NCI-H748 (cell line): ENCODE data around the gene MIEN1.
"Not testable (repeated sequence)": the region's sequence is repeated elsewhere in the genome, so short reads cannot be mapped to it uniquely, and the experiment has no call there.

Source experiments
- DNase-seq: peaks from one replicate; lab custom pipeline; 2025; ENCODE audit not compliant: unreplicated experiment; lab: John Stamatoyannopoulos, UW

MIEN1 gene

DNA sequence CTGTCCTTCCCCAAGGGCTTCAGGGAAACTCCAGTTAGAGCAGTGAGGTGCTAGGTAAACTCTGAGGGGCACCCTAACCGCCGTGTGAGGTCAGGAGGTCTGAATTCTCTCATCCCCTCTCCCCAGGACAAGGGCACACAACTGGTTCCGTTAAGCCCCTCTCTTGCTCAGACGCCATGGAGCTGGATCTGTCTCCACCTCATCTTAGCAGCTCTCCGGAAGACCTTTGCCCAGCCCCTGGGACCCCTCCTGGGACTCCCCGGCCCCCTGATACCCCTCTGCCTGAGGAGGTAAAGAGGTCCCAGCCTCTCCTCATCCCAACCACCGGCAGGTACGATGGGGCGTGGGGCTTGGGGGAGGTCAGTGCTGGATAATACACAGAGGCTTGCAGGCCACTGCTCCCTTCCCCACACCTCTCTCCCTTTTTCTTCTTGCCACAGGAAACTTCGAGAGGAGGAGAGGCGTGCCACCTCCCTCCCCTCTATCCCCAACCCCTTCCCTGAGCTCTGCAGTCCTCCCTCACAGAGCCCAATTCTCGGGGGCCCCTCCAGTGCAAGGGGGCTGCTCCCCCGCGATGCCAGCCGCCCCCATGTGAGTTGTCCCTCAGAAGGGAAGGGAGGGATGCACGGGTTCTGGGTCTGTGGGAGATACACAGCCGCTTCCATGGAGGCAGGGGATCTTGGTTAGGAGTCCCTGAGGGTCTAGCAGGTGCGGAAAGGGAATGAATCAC, 12.0 kb upstream of the MIEN1 start:
- DNase-seq = no peak

DNA sequence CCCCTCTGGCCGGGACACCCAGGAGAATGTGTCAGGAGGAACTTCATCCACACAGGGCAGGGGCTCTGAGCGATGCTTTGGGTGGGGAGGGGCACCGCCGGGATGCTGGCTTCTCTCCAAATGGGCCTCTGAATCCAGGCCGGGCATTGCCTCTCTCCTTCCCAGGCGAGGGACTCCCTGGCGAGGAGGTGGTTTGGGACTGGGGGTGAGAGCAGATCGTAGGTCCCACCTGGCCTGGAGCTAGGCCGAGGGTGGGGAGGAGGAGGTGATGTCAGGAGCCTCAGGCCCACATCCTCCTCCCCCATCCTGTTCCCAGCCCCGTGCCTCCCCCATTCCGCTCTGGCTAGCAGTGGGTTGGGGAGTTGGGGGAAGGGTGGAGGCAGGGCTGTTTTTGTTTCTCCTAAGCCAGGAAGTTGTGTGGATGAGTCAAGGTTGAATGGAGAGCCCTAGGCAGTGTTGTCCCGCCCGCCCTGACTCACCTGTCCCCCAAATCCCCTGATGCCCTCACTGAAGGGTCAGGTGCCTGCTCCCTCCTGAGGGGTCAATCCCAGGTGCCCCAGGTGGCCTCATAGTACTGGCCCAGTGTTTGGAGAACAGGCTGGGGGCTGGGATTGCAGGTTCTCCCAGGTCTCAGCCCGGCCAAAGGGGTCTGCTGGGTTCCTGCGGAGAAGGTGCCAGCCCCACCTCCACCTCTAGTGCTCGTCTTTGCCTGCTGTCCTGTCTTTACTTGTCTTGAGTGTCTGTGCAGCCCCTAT, 10.2 kb upstream of the MIEN1 start:
- DNase-seq = no peak

DNA sequence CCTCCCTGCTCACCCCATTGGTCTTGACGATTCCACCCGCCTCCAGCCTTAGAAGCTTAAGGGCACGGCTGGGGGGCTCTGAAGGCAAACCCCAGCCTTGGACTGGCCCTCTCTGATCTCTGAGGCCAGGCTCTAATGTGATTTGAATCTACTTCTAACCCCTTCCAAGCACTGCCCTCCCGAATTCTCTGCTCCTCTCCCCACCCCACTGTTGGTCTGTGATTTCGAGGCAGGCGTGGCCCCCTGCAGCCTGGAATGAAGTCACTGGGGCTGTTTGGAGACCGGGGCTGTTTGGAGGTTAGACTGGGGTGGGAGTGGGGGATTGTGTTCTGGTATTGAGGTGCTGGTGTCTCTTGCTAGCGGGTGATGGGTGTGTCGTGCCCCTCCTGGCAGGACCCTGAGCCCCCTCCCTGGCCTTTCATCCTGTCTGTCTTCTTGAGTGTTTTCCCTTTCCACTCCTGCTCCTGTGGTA, 9.6 kb upstream of the MIEN1 start:
- peak; percentile 43 for DNase-seq

DNA sequence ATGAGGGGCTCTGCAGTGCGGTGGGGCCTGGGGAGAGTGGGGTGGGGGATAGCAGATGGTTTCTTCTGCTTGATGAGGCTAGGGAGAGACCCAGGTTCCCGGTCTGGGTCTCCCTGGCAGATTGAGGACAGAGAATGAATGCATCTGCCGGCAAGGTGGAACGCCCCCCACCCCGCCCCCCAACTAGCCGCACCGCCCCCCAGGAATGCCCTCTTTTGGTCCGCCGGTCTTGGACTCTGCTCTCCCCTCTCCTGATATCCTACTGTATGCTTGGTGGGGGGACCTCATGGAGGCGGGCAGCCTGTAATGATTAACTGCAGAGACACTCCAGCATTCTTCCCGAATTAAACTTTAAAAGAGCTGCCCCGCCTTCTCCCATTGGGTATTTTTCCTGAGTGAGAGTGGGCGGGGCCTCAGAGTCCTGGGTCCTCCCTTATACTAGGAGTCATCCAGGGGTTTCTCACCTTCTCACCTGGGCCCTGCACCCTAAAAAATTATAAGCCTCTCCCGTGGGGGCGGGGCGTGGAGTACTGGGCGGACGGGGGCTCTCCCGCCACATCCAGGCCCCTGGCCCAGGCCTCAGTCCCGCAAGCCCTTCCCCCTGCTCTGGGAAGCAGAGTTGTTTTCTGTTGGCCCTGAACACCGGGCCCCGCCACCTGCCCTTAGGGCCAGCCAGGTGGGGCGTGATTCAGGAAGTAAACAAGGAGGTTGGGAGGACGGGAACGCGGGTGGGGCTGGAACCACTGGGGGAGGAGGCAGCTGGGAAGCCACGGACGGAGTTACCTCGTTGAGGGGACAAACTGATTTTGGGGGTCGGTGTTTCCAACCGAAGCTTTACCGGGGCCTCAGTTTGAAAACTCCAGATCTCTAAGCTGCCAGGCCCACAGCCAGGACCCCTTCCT, 8.9 kb upstream of the MIEN1 start:
- peak; percentile 84 for DNase-seq

DNA sequence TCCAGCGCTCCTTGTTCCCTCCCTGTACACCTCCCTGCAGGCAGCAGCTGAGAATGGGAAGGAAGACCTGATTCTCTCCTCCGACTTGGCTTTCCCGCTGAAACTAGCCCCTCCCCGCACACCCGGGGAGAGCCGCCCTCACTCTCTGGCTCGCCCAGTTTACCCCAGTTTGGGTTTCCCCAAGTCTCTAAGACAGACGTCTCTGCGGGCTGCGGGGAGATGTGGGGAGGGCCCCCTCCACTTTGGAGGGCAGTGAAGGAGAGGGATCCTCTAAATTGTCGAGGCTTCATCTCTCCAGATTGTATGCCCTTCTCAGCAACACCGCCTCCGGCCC, 8.2 kb upstream of the MIEN1 start:
- peak; percentile 80 for DNase-seq

DNA sequence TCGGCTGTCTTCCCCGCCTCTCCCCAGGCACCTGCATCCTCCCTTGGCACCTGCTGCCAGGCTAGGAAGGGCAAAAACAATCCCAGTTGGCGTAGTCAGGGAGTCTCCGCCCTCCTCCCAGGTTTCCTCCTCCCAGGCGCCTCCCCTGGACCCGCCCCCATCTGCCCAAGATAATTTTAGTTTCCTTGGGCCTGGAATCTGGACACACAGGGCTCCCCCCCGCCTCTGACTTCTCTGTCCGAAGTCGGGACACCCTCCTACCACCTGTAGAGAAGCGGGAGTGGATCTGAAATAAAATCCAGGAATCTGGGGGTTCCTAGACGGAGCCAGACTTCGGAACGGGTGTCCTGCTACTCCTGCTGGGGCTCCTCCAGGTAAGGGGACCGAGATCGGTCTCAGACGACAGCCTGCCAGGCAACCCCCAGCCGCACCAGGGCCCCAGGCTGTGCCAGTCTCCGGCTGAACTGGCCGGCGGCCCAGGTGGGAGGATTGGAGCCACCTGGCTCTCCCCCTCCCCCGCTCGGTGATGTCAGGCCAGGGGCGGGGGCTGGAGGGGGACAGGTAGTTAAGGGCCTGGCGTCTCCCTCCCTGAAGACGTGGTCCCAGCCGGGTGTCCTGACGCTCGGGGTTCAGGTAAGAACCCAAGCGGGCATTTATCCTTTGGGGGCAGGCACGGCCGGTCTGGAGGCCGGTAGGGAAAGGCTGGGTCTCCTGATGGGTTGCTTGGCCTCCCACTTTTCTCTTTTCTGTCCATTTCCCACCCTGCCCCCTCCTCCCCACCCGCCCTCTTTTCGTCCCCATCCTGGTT, 7.6 kb upstream of the MIEN1 start, which contains the start of gene GRB7:
GRB7 (plus strand) TSS at position 179 of the 808 bp plus-strand sequence. CDS start 4,364 bp downstream, outside the sequence.
- DNase-seq = peak; percentile 89

DNA sequence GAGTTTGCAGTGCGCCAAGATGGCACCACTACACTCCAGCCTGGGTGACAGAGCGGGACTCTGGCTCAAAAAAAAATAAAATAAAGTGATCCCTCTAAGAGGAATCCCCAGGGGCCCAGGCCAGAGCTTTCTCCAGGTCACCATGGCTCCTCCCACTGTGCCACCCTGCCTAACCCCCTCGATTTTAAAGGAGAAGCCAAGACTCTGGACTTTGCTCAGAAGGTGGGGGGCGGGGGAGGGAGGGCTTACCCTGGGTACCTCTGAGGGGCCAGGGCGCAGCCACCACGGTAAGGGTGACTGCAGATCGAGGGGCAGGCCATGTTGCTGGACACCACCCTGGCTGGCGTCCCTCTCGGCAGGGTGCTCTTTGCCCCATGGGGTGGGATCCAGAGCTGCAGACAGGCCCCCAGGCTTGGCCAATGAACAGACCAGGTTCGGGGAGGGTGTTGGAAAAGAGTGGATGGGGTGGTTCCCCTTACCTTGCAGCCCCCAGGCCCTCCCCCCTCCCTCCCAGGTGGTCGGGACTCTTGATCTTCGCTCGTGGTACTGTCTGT, 7.0 kb upstream of the MIEN1 start:
- no peak for DNase-seq

DNA sequence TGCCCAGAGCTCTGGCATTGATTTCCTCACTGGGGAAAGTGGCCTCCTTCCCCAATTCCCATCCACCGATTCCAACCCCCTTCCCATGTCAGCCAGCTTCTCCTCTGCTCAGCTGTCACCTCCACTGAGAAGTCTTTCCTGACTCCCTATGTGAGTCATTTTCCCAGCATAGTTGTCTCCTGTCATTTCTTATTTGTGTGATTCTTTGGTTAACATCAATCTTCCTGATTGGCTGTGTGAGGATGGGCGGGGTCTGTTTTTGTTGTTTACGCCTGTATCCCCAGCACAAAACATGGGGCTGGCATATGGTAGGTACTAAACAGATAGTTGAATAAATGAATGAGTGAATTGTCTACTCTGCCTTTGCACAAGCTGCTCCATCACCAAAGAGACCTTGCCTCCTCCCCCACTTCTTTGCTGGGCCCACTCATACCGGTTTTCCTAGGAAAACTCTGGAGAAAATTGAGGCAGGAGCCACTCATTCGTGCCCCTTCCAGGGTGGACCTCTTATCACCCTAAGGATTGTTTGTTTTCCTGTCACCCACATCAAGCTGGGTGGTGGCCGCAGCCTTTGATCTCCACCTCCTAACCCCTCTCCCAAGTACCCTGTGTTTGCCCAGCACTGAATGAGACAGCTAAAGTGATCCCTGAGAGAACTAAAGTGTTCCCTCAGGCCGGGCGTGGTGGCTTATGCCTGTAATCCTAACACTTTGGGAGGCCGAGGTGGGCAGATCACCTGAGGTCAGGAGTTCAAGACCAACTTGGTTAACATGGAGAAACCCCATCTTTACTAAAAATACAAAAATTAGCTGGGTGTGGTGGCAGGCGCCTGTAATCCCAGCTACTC, 6.2 kb upstream of the MIEN1 start:
- DNase-seq = no peak

DNA sequence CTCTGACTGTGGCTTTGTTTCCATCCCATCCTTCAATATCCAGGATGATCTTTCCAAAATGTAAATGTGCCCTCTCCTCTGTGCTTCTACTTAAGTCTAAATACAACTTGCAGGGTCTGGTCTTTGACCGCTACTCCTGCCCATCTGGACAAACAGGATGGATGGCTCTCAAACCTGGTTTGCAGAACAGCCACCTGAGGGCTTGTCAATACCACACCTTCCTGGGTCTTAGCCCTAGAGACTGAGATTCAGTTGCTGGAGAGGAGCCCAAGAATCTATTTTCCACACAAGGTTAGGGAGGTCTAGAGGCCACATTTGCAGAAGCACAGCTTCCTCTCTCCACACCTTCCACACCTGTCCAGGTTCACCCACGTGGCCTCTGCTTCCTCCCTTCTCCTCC, 5.5 kb upstream of the MIEN1 start:
- no peak for DNase-seq

DNA sequence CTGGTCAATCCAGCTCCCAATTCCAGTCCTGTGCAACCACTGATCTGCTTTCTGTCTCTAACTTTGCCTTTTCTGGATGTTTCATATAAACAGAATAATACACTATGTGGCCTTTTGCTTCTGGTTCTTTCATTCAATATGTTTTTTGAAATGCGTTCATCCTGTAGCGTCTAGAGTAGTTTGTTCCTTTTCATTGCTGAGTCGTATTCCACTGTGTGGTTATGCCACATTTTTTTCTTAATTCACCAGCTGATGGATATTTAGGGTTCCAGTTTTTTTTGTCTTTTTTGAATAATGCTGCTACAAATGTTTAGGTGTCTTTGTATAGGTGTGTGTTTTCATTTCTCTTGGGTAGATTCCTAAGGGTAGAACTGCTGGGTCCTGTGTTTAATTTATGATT, 2.3 kb upstream of the MIEN1 start:
- DNase-seq = no peak

DNA sequence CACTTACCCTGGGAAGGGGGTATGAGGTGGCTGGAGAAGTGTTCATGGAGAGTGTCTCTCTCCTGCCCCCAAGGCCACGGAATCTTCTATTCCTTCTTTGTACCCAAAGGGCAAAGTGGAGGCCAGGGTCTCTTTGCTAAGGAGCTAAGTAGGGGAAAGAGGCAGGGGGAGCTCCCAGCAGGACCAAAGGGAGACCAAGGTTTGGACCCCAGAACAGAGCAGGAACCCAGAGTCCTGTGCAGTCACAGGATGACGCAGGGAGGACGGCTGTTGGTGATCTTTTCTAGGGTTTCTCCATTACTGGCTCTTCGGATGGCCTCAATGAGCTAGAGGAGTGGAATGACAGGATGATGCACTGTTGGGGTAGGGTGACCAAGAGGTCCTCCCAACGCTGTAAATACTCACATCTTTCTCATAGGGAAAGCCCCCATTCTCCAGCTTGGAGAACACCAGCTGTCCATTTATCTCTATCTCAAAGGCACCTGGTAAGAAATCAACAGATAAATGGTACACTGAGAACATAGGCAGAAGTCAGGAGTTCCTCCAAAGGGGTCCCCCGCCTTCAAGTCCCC, 966 bp downstream of the MIEN1 start:
- no peak for DNase-seq

DNA sequence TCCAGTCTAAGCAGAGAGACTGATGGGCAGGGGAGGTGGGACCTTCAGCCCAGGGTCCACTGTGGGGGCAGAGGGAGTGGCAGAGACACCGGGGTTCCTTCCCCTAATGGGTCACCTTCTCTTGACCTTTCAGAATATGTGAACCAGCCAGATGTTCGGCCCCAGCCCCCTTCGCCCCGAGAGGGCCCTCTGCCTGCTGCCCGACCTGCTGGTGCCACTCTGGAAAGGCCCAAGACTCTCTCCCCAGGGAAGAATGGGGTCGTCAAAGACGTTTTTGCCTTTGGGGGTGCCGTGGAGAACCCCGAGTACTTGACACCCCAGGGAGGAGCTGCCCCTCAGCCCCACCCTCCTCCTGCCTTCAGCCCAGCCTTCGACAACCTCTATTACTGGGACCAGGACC, 2.8 kb downstream of the MIEN1 start:
- DNase-seq = no peak

DNA sequence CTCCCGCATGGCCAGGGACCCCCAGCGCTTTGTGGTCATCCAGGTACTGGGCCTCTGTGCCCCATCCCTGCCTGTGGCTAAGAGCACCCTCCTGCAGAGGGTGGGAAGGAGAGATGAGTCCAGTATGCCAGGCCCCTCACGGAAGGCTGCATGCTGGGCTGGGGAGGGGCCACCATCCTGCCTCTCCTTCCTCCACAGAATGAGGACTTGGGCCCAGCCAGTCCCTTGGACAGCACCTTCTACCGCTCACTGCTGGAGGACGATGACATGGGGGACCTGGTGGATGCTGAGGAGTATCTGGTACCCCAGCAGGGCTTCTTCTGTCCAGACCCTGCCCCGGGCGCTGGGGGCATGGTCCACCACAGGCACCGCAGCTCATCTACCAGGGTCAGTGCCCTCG, 3.7 kb downstream of the MIEN1 start:
- no peak for DNase-seq

DNA sequence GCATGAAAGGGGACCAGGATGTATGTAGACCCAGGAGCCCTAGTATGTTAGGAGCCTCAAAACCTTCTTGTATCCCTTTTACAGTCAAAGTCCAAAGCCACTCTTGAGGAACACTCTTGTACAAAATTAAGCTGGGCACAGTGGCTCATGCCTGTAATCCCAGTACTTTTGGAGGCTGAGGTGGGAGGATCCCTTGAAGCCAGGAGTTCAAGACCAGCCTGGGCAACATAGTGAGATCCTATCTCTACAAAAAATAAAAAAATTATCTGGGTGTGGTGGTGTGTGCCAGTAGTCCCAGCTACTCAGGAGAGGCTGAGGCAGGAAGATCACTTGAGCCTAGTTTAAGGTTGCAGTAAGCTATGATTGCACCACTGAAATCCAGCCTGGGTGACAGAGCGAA, 4.4 kb downstream of the MIEN1 start:
- not testable (repeated sequence) for DNase-seq

DNA sequence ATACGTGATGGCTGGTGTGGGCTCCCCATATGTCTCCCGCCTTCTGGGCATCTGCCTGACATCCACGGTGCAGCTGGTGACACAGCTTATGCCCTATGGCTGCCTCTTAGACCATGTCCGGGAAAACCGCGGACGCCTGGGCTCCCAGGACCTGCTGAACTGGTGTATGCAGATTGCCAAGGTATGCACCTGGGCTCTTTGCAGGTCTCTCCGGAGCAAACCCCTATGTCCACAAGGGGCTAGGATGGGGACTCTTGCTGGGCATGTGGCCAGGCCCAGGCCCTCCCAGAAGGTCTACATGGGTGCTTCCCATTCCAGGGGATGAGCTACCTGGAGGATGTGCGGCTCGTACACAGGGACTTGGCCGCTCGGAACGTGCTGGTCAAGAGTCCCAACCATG, 5.6 kb downstream of the MIEN1 start:
- no peak for DNase-seq

DNA sequence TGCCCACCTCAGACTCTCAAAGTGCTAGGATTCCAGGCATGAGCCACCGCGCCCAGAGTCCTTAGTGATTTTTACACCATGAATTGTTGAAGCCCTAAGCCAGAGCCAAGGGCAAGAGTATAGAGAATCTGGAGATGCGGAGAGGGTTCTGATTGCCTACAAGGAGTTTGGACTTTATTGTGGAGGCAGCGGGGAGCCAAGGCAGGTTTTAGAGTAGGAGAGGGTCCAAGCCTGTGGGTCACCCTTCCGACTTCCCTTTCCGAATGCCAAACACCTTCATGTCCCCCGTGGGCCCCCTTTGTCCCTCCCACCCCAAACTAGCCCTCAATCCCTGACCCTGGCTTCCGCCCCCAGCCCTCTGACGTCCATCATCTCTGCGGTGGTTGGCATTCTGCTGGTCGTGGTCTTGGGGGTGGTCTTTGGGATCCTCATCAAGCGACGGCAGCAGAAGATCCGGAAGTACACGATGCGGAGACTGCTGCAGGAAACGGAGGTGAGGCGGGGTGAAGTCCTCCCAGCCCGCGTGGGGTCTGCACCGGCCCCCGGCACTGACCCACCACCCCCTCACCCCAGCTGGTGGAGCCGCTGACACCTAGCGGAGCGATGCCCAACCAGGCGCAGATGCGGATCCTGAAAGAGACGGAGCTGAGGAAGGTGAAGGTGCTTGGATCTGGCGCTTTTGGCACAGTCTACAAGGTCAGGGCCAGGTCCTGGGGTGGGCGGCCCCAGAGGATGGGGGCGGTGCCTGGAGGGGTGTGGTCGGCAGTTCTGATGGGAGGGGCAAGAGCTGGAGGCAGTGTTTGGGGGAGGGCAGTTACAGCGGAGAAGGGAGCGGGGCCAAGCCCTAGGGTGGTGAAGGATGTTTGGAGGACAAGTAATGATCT, 7.1 kb downstream of the MIEN1 start:
- no peak for DNase-seq

DNA sequence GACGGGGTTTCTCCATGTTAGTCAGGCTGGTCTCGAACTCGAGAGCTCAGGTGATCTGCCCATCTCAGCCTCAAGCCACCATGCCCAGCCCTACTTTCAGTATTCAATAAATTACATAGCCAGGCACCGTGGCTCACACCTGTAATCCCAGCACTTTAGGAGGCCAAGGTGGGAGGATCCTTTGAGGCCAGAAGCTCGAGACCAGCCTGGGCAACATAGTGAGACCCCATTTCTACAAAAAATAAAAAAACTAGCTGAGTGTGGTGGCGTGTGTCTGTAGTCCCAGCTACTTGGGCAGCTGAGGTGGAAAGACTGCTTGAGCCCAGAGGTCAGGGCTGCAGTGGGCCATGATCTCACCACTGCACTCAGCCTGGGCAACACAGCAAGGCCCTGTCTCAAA, 8.2 kb downstream of the MIEN1 start:
- no peak for DNase-seq
